ENCODE data around the gene PRICKLE4.
"Not testable (repeated sequence)": the region's sequence is repeated elsewhere in the genome, so short reads cannot be mapped to it uniquely, and the experiment has no call there.

GRCh38 chr6:41811946-41812345, 31.4 kb downstream of the PRICKLE4 start:
- not testable (repeated sequence) for TF ChIP-seq CTCF, POLR2AphosphoS5 (IDR thresholded peaks at IDR 0.05)
